ENCODE results near the gene LGALS12. TPM values are rescaled to one million over a fixed set of nuclear protein-coding genes. Genes with fewer than 3 reads are reported as not detected.

The LGALS12 gene
- total RNA-seq, 3 donors from 2014 or later (not counting 1 experiment from before 2014, with no cell fraction given) = 0.23 to 1.8 (median 0.38) TPM

GRCh38 chr11:63504933-63505586 lies 824 bp upstream of the LGALS12 start:
- Histone ChIP-seq H3K4me1 (ENCODE audit: control insufficient read depth, insufficient read depth, low read length) (peaks cover 23% of the 10 kb centered on the region), H3K9me3 (ENCODE audit: control insufficient read depth, insufficient read depth, low read length) (peaks cover 7% of the 10 kb centered on the region), H3K27me3 (ENCODE audit: control insufficient read depth, insufficient read depth, low read length) (no peaks in the 10 kb centered on the region), H3K27ac (ENCODE audit: low read length) (no peak overlapping the region), H3K4me3 (ENCODE audit: low read length) (no peak overlapping the region), H3K36me3 (ENCODE audit: control insufficient read depth, insufficient read depth, low read length) (no peaks in the 10 kb centered on the region)
- Mint-ChIP-seq H3K4me1 (peaks cover 0 to 34% of the 10 kb centered on the region in 2 donors), H3K27ac (peak overlapping the region in 1 of 2 donors; percentile 31), H3K4me3 (no peak overlapping the region), H3K36me3 (peaks cover 6% of the 10 kb centered on the region), H3K27me3 (ENCODE audit: low read depth in 2 of 2) (peaks cover 0 to 2% of the 10 kb centered on the region in 2 donors), H3K9me3 (peaks cover 0 to 5% of the 10 kb centered on the region in 2 donors)
- no peak for TF ChIP-seq CTCF (IDR thresholded peaks at IDR 0.05)
- ATAC-seq (no peak), DNase-seq (no peak)
- intact Hi-C loops (cut with micrococcal nuclease) = no loop called here
- 78% methylated on average over 4 of the region's 4 CpGs for WGBS (ENCODE audit: insufficient coverage)

- intact Hi-C loops (cut with micrococcal nuclease) = no loop called here
- H3K27ac ChIP-seq (ENCODE audit: low read length) = no peak overlapping the region
- TF ChIP-seq CTCF (IDR thresholded peaks at IDR 0.05) = no peak
- 79% methylated on average over 2 of the region's 2 CpGs for WGBS (ENCODE audit: insufficient coverage)
- no peaks in the 10 kb centered on the region for H3K27me3 ChIP-seq (ENCODE audit: control insufficient read depth, insufficient read depth, low read length)
- no peaks in the 10 kb centered on the region for H3K36me3 Mint-ChIP-seq
- H3K4me1 Mint-ChIP-seq = peaks cover 0 to 34% of the 10 kb centered on the region in 2 donors
- H3K9me3 ChIP-seq (ENCODE audit: control insufficient read depth, insufficient read depth, low read length) = no peaks in the 10 kb centered on the region
- no peak overlapping the region for H3K4me3 ChIP-seq (ENCODE audit: low read length)
- H3K4me3 Mint-ChIP-seq = no peak overlapping the region
- DNase-seq = no peak
- peaks cover 23% of the 10 kb centered on the region for H3K4me1 ChIP-seq (ENCODE audit: control insufficient read depth, insufficient read depth, low read length)
- H3K27me3 Mint-ChIP-seq (ENCODE audit: low read depth in 2 of 2) = peaks cover 0 to 2% of the 10 kb centered on the region in 2 donors
- ATAC-seq = no peak
- H3K36me3 ChIP-seq (ENCODE audit: control insufficient read depth, insufficient read depth, low read length) = no peaks in the 10 kb centered on the region
- H3K9me3 Mint-ChIP-seq = no peaks in the 10 kb centered on the region
- H3K27ac Mint-ChIP-seq = peak overlapping the region in 1 of 2 donors; percentile 47
These were observed 992 bp downstream of the LGALS12 start for GRCh38 chr11:63506876-63507275.

GRCh38 chr11:63507511-63507910 lies 1.6 kb downstream of the LGALS12 start:
- H3K9me3 Mint-ChIP-seq = no peaks in the 10 kb centered on the region
- Histone ChIP-seq H3K9me3 (ENCODE audit: control insufficient read depth, insufficient read depth, low read length) (no peaks in the 10 kb centered on the region), H3K27ac (ENCODE audit: low read length) (no peak overlapping the region), H3K36me3 (ENCODE audit: control insufficient read depth, insufficient read depth, low read length) (no peaks in the 10 kb centered on the region), H3K27me3 (ENCODE audit: control insufficient read depth, insufficient read depth, low read length) (no peaks in the 10 kb centered on the region), H3K4me3 (ENCODE audit: low read length) (no peak overlapping the region), H3K4me1 (ENCODE audit: control insufficient read depth, insufficient read depth, low read length) (peaks cover 23% of the 10 kb centered on the region)
- TF ChIP-seq CTCF (IDR thresholded peaks at IDR 0.05) = no peak
- no peak overlapping the region for H3K4me3 Mint-ChIP-seq
- DNase-seq (no peak), ATAC-seq (no peak)
- H3K27ac Mint-ChIP-seq = no peak overlapping the region
- 87% methylated on average over 2 of the region's 2 CpGs for WGBS (ENCODE audit: insufficient coverage)
- peaks cover 0 to 29% of the 10 kb centered on the region in 2 donors for H3K4me1 Mint-ChIP-seq
- peaks cover 0 to 2% of the 10 kb centered on the region in 2 donors for H3K27me3 Mint-ChIP-seq (ENCODE audit: low read depth in 2 of 2)
- intact Hi-C loops (cut with micrococcal nuclease) = no loop called here
- H3K36me3 Mint-ChIP-seq = no peaks in the 10 kb centered on the region

- TF ChIP-seq CTCF (IDR thresholded peaks at IDR 0.05) = no peak
- H3K9me3 ChIP-seq (ENCODE audit: control insufficient read depth, insufficient read depth, low read length) = no peaks in the 10 kb centered on the region
- Mint-ChIP-seq H3K27me3 (ENCODE audit: low read depth in 2 of 2) (peaks cover 0 to 2% of the 10 kb centered on the region in 2 donors), H3K36me3 (no peaks in the 10 kb centered on the region), H3K4me1 (peaks cover 0 to 27% of the 10 kb centered on the region in 2 donors), H3K27ac (no peak overlapping the region), H3K9me3 (no peaks in the 10 kb centered on the region), H3K4me3 (no peak overlapping the region)
- ATAC-seq (peak in 1 of 3 donors; percentile 37), DNase-seq (peak in 1 of 2 donors; percentile 15)
- H3K36me3 ChIP-seq (ENCODE audit: control insufficient read depth, insufficient read depth, low read length) = no peaks in the 10 kb centered on the region
- H3K27ac ChIP-seq (ENCODE audit: low read length) = no peak overlapping the region
- H3K4me1 ChIP-seq (ENCODE audit: control insufficient read depth, insufficient read depth, low read length) = peaks cover 23% of the 10 kb centered on the region
- H3K27me3 ChIP-seq (ENCODE audit: control insufficient read depth, insufficient read depth, low read length) = no peaks in the 10 kb centered on the region
- H3K4me3 ChIP-seq (ENCODE audit: low read length) = no peak overlapping the region
- intact Hi-C loops (cut with micrococcal nuclease) = no loop called here
- WGBS (ENCODE audit: insufficient coverage) = 86% methylated on average over 3 of the region's 3 CpGs
These were observed 2.1 kb downstream of the LGALS12 start for GRCh38 chr11:63508009-63508408.

Data from natural killer cell (primary cell).